CMK (cell line): ENCODE results near the gene SLC6A6.
A peak's percentile ranks its signal among the peaks of the same experiment; 100 is the strongest.

Source experiments
- DNase-seq: peaks from one replicate; pipeline ENCODE4 v3.0.0-alpha.2; 2010; ENCODE audit warnings: low read depth

SLC6A6 gene

DNA sequence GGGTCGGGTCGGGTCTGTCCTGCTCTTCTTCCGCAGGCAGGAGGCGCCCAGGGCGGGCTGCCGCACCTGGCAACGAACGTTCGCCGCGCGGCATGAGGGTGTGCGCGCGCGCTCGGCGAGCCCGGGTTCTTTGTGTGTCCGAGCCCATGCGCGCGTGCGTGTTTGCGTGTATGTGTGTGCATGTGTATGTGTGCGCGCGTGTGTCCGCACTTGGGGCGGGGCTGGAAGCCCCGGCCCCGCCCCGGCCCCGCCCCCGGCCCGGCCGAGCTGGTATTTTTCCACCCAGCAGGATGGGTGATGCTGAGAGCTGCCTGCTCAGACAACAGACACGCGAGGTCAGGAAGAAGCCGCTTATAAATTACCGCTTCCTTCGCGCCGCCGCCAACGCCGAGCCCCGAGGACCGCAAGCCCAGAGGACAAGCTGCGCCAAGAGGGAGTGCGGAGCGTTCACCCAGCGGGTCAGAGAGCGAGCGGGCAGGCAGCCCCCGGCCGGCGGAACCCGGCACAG is at the start of gene SLC6A6:
Gene SLC6A6, plus strand, starts transcription at position 303 of the 508 bp plus-strand sequence. CDS start 41,029 bp downstream, outside the sequence.
- DNase-seq = peak; percentile 90

DNA sequence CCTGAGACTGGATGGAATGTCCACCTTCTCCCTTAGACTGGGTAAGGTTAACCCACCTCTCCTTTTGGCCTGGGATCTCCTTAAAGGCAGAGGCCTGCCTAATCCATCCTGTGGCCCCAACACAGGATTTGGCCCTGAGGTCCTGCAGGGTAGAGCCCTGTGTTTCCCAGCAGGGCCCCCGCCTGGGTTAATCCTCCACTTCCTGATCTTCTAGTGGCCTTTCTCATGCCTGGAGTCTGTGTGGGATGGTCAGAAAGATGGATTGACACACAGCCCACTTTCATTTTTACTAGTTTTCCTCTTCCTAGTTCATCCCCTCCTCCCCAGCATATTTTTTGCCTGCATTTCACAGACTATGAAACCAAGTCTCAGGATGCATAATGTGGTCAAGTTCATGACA is 48.9 kb upstream of the SLC6A6 start:
- no peak for DNase-seq

DNA sequence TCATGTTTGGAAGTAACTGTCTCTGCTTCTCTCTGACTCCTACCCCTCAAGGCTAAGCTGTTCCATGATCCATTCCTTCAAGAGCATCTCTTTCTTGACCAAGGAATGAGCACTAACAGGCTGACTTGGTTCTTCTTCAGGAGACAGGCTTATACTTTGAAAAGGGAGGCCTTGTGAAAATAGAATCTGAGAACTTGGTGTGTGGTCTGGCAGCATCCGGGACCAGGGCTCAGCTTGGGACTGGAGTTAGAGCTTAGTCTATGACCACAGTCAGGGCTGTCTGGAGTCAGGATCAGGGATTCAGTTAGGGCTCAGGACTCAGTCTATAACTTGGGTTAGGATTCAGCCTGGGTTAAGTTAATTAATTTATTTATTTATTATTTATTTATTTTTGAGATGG is 44.9 kb upstream of the SLC6A6 start:
- DNase-seq = no peak

- no peak for DNase-seq
Observed at GRCh38 chr3:14358426-14359211, 43.8 kb upstream of the SLC6A6 start.

GRCh38 chr3:14359348-14359747 is 43.1 kb upstream of the SLC6A6 start:
- no peak for DNase-seq

DNA sequence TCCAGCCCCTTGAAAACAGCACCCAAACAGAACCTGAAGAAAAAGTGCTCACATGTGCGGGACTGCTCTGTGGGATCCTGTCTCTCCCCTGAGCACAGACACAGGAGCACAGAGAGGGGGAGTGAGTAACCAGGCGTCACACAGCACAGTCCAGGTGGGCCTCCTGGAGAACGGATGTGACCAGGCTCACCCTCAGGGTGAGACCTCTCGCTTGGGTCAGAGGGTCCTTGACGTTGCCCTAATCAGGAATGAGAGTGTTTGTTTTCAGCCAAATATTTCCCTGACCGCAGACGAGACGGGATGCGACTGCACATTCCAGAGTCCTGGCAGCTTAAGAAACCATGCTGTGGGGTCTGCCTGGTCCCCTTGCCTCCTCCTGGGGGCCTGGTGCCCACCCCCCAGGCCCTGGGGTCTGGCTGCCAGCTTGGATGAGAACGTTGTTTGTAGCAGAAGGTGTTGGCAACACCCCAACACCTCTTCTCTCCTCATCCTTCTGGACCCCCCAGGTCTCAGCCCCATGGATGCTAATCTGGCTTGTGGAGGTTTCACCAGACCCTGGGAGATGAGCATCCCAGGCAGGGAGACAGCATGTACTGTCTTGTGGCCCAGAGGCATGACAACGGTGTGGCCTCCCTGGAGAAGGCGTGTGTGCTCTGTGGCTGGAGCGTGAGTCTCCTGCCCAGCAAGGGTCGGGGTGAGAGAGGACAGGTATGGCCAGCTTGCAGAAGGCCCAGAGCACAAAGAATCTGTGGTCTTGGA is 42.1 kb upstream of the SLC6A6 start:
- no peak for DNase-seq

DNA sequence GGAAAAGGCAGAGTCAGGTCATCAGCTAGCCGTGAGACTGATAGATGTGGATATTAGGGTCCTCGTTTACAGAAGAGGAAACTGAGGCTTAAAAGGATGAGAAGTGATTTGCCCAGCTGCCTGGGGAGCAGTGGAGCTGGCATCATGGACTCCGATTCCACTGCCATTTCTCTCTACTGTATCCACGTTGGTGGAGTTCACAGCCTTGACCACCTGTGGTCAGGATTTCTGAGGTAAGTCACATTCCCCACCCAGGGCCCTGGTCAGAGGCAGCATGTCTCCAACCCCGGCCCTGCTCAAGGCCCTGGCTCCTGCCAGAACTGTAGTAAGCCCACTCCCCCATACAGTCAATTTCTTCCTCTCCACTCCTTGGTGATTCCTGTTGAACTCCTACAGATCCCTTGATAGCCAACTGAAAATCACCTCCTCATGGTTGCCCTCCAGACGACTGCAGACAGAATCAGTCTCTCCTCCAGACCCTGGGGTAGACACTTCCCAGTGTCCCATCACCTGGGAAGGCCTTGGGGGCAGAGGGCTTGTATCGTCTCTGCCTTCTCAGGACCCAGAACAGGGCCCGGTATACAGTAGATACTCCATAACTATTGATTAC is 41.2 kb upstream of the SLC6A6 start:
- no peak for DNase-seq

GRCh38 chr3:14362890-14363289 is 39.5 kb upstream of the SLC6A6 start:
- DNase-seq = no peak

DNA sequence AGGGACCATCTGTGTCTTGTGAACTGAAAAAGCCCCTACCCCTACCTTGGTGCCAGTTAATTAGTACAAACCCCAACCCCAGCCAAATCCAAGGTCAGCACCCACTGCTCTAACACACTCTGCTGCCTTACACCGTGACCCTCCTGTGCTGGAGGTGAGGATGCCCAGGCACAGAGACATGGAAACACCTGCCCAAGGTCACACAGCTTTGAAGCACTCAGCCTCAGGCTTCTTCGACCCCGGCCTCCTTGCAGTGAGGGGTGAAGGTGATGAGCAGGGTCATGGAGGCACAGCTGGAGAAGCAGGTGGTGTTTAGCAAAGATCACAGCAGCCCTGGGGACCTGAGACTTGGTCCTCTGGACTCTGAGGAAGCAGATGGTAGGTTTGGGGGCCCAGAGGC is 39.0 kb upstream of the SLC6A6 start:
- DNase-seq = no peak

DNA sequence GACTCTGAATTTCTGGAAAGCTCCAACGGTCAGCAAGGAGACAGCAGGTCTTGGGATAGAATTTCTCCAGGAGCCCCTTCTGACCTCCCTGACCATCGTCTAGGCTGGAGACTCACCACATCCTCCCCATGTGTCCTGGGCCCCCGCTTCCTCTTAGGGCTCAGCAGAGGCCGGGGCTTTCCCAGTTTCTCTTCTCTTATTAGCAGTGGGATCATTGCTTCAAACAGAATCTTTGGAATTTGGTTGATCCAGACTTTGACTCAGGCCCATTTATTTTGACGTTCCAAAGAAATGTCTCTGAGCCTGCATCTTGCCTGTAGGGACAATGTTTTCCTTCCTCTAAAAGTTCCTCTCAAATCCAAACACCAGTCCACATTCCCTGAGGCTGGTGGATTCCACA is 38.4 kb upstream of the SLC6A6 start:
- DNase-seq = no peak

GRCh38 chr3:14364580-14365292 is 37.7 kb upstream of the SLC6A6 start:
- no peak for DNase-seq

DNA sequence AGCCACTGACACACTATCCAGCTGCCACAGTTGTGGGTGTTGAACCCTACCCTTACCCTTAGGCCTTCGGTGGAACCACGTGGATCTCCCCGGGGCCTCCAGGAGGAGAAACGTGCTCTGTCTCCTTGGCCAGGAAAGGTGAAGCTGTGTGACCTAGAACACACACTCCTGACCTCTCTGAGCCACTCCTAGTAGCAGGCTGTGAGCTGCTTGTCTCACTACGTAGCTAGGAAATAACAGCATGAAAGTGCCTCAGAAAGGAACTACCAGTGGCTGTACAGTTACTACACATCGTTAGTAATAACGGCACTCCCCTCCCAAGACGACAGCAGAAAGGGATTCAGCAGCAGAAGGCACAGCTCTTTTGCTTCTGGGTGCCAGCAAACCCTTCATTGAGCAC is 36.2 kb upstream of the SLC6A6 start:
- DNase-seq = no peak

GRCh38 chr3:14366915-14367823 is 35.2 kb upstream of the SLC6A6 start:
- no peak for DNase-seq

GRCh38 chr3:14368146-14368545 is 34.3 kb upstream of the SLC6A6 start:
- no peak for DNase-seq

DNA sequence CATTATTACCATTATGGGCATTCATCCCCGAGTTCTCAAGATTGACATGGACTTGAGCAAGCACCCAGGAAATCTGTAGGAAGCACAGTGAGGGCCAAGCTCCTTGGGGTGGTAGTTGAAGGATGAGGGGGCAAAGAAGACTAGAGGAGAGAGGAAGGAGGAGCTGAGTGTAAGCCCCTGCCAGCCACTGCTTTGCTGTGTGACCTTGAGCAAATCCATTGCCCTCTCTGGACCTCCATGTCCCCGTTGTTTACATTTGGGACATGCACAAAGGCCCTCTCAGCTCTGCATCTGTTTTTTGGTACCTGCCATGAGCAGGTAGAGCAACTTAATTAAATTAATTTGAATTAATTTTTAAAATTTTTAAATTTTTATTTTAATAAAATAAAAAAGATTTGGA is 33.5 kb upstream of the SLC6A6 start:
- no peak for DNase-seq

- no peak for DNase-seq
Observed at GRCh38 chr3:14369675-14370669, 32.4 kb upstream of the SLC6A6 start.

- DNase-seq = no peak
Observed at GRCh38 chr3:14370720-14371572, 31.5 kb upstream of the SLC6A6 start.

DNA sequence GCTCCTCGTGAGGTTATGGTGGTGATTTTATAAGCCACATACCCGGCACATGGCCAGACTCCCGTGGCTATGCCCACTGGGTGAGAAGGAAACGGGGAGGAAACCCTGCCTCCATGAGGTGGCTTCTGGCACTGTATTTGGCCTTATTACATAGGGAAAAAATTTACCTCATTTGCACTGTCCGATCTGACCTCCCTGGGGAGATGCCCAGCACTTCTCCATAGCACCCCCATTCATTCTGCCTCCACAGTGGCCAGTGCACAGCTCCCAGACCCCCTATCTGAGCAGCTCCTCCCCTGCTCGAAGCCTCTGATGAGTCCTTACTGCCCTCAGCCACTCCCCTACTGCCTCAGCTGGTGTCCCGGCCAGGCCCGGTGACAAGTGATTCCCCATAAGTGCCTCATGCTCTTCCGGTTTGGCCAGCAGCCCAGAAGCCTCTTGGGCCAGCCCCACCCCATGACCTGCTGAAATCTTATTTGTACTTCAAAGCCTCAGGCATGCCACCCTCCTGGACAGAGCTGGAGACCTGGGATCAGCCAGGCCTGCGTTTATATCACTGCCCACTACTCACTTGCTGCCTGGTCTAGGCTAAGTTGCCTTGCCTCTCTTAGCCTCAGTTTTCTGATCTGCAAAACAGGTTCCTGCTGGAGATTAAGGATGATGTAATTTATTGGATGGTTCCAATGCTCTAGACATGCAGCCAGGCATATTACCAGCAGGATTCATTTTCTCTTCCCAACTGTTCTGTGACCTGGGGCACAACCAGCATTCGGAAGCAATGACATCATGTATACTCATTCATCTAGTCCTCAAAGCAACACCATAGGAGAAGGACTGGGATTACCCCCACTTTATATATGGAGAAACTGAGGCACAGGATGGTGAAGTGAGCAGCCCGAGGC is 30.6 kb upstream of the SLC6A6 start:
- DNase-seq = peak; percentile 54
